Peyer's patch (tissue), 4 donors: Measurements from ENCODE around the gene FCSK.

Experiments
- POLR2A ChIP-seq, 2 donors: fragments of 450-650 bp; IDR thresholded peaks; one replicate each; pipeline ENCODE4 v1.5.1; 2017; ENCODE audit warnings: antibody characterized with exemption in 2 of 2, mild to moderate bottlenecking in 2 of 2, moderate library complexity in 2 of 2
- TF ChIP-seq, protein P1 (sequence below), 6 experiments: fragments of 450-650 bp in 4 of 6; fragments of 200-600 bp in 2 of 6; sonication (generic) in 1 of 6; IDR thresholded peaks; one replicate each; pipeline ENCODE4 v1.5.1; 2017 to 2019; ENCODE audit warnings: antibody characterized with exemption in 6 of 6, mild to moderate bottlenecking in 3 of 6, moderate library complexity in 1 of 6

DNA sequence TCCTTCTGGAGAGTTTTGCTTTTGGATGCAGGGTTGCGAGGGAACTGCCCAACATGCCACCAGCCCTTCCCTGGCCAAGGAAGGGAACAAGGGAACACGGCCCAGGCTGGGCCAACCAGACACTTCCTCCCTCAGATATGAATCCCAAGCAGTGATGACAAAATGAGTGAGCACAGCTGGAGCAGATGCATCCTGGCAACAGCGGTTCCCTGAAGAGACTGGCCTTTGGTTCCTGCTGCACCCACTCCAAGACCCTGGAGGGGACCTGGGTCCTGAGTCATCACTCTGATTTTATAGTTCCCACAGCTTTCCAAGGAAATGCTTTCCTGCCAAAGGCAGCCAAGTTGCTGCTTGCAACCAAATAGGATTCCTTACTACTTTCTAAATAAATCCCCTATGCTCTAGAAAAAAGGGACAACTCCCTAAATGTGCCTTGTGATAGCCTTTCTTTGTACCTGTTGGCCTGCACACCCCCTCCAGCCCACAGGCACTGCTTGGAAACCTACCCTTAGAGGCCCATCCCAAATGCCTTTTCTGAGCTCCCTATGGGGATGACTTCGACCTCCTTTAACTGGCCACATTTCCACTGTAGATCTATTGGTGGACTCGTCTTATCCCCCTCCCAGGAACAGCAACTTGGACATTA is 20.8 kb upstream of the FCSK start:
- TF ChIP-seq, protein P1, sequence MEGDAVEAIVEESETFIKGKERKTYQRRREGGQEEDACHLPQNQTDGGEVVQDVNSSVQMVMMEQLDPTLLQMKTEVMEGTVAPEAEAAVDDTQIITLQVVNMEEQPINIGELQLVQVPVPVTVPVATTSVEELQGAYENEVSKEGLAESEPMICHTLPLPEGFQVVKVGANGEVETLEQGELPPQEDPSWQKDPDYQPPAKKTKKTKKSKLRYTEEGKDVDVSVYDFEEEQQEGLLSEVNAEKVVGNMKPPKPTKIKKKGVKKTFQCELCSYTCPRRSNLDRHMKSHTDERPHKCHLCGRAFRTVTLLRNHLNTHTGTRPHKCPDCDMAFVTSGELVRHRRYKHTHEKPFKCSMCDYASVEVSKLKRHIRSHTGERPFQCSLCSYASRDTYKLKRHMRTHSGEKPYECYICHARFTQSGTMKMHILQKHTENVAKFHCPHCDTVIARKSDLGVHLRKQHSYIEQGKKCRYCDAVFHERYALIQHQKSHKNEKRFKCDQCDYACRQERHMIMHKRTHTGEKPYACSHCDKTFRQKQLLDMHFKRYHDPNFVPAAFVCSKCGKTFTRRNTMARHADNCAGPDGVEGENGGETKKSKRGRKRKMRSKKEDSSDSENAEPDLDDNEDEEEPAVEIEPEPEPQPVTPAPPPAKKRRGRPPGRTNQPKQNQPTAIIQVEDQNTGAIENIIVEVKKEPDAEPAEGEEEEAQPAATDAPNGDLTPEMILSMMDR (IDR thresholded peaks at IDR 0.05): no peak
- TF ChIP-seq POLR2A (IDR thresholded peaks at IDR 0.05): no peak
